HFFc6 (cell line): ENCODE measurements around the gene CASP10. TPM values are rescaled to one million over a fixed set of nuclear protein-coding genes. Genes with fewer than 3 reads are reported as not detected.
"Not testable (repeated sequence)": the region's sequence is repeated elsewhere in the genome, so short reads cannot be mapped to it uniquely, and the experiment has no call there.

Source experiments
- DNase-seq: peaks from one replicate; pipeline ENCODE4 v3.0.0-alpha.2; 2018
- H3K27ac Mint-ChIP-seq: 2 replicates; pipeline ENCODE4 v1.8.0; 2020; ENCODE audit warnings: mild to moderate bottlenecking, mixed read lengths
- H3K27me3 Mint-ChIP-seq: 2 replicates; pipeline ENCODE4 v1.8.0; 2021; ENCODE audit warnings: mild to moderate bottlenecking, moderate library complexity, mixed read lengths; ENCODE audit not compliant: insufficient read depth
- H3K36me3 Mint-ChIP-seq: 2 replicates; pipeline ENCODE4 v1.8.0; 2021; ENCODE audit warnings: low read depth, mixed read lengths
- H3K4me1 Mint-ChIP-seq: 2 replicates; pipeline ENCODE4 v1.8.0; 2020; ENCODE audit warnings: low read depth, mixed read lengths
- H3K4me3 Mint-ChIP-seq: 2 replicates; pipeline ENCODE4 v1.8.0; 2020; ENCODE audit warnings: mild to moderate bottlenecking, moderate library complexity, mixed read lengths
- H3K9me3 Mint-ChIP-seq: 2 replicates; pipeline ENCODE4 v1.8.0; 2020; ENCODE audit warnings: mild to moderate bottlenecking, mixed read lengths
- total RNA-seq, 6 experiments: library from RNA; stranded (reverse); fragmentation: NEBNext Ultra II Directional; extraction: Animal tissue kit (Norgen Biotek cat#: 25700); gene quantifications; 2 replicates in 1 of 6; 3 replicates in 5 of 6; pipeline ENCODE4 v1.2.3, GENCODE V29; 2021
- TF ChIP-seq, protein P1 (sequence below): fragments of 200-600 bp; sonication (generic); IDR thresholded peaks from 2 replicates; pipeline ENCODE4 v1.5.0; 2021; ENCODE audit warnings: antibody characterized with exemption, mild to moderate bottlenecking

Gene CASP10
- total RNA-seq, 6 experiments from 2014 or later, result 0.36 to 1.9 (median 1.6) TPM

DNA sequence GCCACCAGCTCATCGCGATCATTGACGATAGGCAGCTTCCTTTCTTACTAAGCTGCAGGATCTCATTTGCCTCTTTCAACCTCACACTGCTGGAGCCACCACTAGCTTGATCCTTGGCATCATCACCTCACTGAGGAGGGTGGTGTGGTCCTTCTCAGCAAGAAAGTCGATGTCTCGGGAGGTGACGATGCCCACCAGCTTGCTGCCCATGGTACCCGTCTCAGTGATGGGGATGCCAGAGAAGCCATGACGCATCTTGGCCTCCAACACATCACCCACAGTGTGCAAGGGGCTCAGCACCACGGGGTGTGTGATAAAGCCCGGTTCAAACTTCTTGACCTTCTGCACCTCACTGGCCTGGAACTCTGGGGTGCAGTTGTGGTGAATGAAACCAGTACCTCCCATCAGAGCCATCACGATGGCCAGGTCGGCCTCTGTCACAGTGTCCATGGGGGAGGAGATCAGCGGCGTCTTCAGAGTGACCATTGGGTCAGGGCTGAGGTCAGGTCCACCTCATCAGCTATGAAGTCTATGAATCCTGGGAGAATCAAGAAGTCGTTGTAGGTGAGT, 44.5 kb upstream of the CASP10 start:
- H3K4me3 Mint-ChIP-seq, result no peak overlapping the region
- TF ChIP-seq, protein P1, sequence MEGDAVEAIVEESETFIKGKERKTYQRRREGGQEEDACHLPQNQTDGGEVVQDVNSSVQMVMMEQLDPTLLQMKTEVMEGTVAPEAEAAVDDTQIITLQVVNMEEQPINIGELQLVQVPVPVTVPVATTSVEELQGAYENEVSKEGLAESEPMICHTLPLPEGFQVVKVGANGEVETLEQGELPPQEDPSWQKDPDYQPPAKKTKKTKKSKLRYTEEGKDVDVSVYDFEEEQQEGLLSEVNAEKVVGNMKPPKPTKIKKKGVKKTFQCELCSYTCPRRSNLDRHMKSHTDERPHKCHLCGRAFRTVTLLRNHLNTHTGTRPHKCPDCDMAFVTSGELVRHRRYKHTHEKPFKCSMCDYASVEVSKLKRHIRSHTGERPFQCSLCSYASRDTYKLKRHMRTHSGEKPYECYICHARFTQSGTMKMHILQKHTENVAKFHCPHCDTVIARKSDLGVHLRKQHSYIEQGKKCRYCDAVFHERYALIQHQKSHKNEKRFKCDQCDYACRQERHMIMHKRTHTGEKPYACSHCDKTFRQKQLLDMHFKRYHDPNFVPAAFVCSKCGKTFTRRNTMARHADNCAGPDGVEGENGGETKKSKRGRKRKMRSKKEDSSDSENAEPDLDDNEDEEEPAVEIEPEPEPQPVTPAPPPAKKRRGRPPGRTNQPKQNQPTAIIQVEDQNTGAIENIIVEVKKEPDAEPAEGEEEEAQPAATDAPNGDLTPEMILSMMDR, result no peak
- DNase-seq, result no peak
- peak overlapping the region; percentile 42; the same call in 1 of the 2 replicates for H3K27ac Mint-ChIP-seq
- peaks cover 33% of the 10 kb centered on the region for H3K4me1 Mint-ChIP-seq
- no peaks in the 10 kb centered on the region; the same call in 1 of the 2 replicates for H3K27me3 Mint-ChIP-seq
- H3K36me3 Mint-ChIP-seq, result peaks cover 53% of the 10 kb centered on the region
- H3K9me3 Mint-ChIP-seq, result no peaks in the 10 kb centered on the region

DNA sequence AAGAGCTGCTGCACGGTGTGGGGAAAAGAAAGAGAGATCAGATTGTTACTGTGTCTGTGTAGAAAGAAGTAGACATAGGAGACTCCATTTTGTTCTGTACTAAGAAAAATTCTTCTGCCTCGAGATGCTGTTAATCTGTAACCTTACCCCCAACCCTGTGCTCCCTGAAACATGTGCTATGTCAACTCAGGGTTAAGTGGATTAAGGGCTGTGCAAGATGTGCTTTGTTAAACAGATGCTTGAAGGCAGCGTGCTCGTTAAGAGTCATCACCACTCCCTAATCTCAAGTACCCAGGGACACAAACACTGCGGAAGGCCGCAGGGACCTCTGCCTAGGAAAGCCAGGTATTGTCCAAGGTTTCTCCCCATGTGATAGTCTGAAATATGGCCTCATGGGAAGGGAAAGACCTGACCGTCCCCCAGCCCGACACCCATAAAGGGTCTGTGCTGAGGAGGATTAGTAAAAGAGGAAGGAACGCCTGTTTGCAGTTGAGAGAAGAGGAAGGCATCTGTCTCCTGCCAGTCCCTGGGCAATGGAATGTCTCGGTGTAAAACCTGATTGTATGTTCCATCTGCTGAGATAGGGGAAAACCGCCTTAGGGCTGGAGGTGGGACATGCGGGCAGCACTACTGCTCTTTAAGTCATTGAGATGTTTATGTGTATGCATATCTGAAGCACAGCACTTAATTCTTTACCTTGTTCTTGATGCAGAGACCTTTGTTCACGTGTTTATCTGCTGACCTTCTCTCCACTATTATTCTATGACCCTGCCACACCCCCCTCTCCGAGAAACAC, 43.8 kb upstream of the CASP10 start:
- not testable (repeated sequence) for DNase-seq, H3K4me3 Mint-ChIP-seq, H3K27me3 Mint-ChIP-seq, H3K9me3 Mint-ChIP-seq
- H3K4me1 Mint-ChIP-seq, result peaks cover 28% of the 10 kb centered on the region
- H3K36me3 Mint-ChIP-seq, result peaks cover 49% of the 10 kb centered on the region
- H3K27ac Mint-ChIP-seq, result peak overlapping the region; percentile 42; the same call in 1 of the 2 replicates

DNA sequence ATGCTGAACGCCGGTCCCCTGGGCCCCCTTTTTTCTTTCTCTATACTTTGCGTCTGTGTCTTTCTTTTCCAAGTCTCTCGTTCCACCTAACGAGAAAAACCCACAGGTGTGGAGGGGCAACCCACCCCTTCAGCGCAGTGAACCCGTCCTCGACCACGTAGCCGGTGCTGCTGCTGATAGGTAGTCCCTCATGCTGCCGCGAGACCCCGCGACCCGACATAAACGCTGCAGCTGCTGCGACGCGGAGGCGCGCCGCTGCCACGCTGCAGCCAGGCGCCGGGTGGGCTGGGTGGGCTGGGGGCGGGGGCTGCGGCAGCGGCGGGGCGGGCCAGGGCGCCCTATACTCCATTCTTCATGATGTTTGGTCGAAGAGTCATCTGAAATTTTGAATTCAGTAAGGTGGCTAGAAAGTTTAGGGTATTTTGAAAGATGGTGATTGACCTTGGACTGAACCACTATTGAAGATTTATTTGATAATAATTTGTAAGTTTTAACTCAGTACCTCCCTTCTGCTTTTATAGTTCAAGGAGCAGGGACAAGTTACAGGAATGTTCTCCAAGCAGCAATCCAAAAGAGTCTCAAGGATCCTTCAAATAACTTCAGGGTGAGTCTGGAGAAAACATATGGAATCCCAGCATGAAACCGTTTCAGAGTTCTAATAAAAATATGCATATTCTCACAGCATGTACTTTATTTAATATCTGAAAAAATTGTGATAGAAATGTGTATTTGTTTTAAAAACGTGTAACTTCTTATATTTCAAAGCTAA, 42.9 kb upstream of the CASP10 start:
- TF ChIP-seq, protein P1, result no peak
- H3K4me1 Mint-ChIP-seq, result peaks cover 24% of the 10 kb centered on the region
- DNase-seq, result no peak
- peaks cover 46% of the 10 kb centered on the region for H3K36me3 Mint-ChIP-seq
- no peak overlapping the region for H3K27ac Mint-ChIP-seq
- no peaks in the 10 kb centered on the region for H3K9me3 Mint-ChIP-seq
- no peaks in the 10 kb centered on the region; the same call in 1 of the 2 replicates for H3K27me3 Mint-ChIP-seq
- no peak overlapping the region for H3K4me3 Mint-ChIP-seq

DNA sequence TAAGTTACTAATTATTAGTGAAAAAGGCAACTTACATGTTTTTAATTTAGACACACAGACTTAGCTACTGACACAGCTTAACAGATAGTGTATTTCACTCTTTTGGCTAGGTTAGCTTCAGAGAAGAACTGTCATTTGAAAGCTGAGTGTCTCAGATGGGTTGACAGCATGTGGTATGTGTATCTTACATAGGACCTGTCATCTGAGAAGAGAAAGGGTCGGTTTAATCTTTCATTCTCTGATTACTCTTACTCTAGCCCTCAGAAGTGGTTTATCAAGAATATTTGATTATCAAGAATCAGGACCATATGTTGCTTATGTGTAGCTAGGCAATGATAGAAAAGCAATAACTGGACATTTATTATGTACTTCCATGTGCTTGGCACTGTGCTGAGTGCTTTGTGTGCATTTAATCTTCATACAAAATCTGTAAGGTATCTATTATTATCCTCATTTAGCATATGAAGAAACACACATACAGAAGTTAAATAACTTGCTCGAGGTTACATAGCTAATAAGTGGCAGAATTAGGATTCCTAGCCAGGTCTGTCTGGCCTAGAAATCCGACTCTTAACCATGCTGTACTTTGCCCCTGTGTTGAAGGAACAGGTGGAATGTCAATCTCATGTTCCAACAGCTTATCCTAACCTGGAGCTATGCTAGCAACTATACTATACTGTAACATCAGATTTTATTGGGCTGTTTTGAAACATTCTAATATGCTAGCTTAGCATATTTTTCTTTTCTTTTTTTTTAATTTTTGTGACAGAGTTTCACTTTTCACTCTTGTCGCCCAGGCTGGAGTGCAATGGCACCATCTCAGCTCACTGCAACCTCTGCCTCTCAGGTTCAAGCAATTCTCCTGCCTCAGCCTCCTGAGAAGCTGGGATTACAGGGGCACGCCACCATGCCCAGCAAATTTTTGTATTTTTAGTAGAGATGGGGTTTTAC, 38.6 kb upstream of the CASP10 start:
- TF ChIP-seq, protein P1, result no peak
- H3K36me3 Mint-ChIP-seq, result peaks cover 27% of the 10 kb centered on the region
- no peak for DNase-seq
- no peaks in the 10 kb centered on the region for H3K27me3 Mint-ChIP-seq
- H3K9me3 Mint-ChIP-seq, result no peaks in the 10 kb centered on the region
- H3K4me3 Mint-ChIP-seq, result no peak overlapping the region
- H3K4me1 Mint-ChIP-seq, result peaks cover 26% of the 10 kb centered on the region
- no peak overlapping the region for H3K27ac Mint-ChIP-seq

DNA sequence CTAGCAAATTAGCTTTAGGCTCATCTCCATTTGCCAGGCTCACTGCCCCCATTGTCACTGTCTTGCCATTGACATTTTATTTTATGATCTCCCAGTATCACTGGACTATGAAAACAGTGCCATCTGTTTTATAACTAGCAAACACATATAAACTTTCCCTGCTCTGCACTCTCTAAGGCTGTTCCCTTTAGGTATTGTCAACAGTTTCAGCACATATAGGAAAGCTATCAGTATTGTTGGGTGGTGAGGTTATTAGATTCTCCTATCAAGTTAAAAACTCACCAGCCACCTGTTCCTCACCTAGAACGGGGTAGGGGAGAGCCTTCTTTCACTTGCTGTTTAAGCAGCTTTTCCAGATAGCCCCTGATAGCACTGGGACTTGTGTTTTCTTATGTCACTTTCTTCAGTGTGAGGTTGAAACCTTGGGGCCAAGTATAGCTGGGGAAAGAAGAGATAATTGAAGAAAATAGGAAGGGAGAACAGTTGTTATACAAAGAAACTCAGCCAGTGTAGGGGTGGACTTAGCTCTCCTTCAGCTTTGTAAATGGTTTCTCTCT, 34.4 kb upstream of the CASP10 start:
- no peaks in the 10 kb centered on the region for H3K9me3 Mint-ChIP-seq
- TF ChIP-seq, protein P1, result no peak

More for the DNA sequence above, 34.4 kb upstream of the CASP10 start:
- peaks cover 61% of the 10 kb centered on the region for H3K4me1 Mint-ChIP-seq
- H3K36me3 Mint-ChIP-seq, result peaks cover 45% of the 10 kb centered on the region
- H3K27me3 Mint-ChIP-seq, result peaks cover 6% of the 10 kb centered on the region
- peak overlapping the region; percentile 84 for H3K4me3 Mint-ChIP-seq
- DNase-seq, result no peak
- H3K27ac Mint-ChIP-seq, result peak overlapping the region; percentile 99
